ENCODE results near the gene BTNL8. TPM values are rescaled to one million over a fixed set of nuclear protein-coding genes. Genes with fewer than 3 reads are reported as not detected.

Gene BTNL8
- total and polyA plus RNA-seq, 2 experiments from 2014 or later = 9.8 to 19.1 TPM

- Histone ChIP-seq H2AFZ (no peak overlapping the region), H3K9me2 (replicated peaks; ENCODE audit: insufficient read depth) (no peaks in the 10 kb centered on the region), H3K79me2 (no peaks in the 10 kb centered on the region), H3K4me3 (no peak overlapping the region), H3K4me2 (no peak overlapping the region), H3K27ac (no peak overlapping the region), H3K36me3 (replicated peaks; ENCODE audit: insufficient read depth, low read depth) (no peaks in the 10 kb centered on the region), H4K20me1 (ENCODE audit: insufficient read depth, poor library complexity, severe bottlenecking) (no peaks in the 10 kb centered on the region), H3K9me3 (ENCODE audit: low read depth) (no peaks in the 10 kb centered on the region), H3K27me3 (no peaks in the 10 kb centered on the region), H3K4me1 (ENCODE audit: insufficient read depth) (no peaks in the 10 kb centered on the region)
- DNase-seq (ENCODE audit: low spot score) = no peak
- 97% methylated on average over 14 of the region's 23 CpGs for WGBS (ENCODE audit: low lambda C conversion rate, missing lambda C conversion rate)
- TF ChIP-seq EZH2phosphoT487 (IDR thresholded peaks at IDR 0.05; ENCODE audit: low read depth, severe bottlenecking, unreplicated experiment) = no peak
- TF ChIP-seq EZH2 (IDR thresholded peaks at IDR 0.05; ENCODE audit: borderline replicate concordance) = no peak
- TF ChIP-seq CTCF (IDR thresholded peaks at IDR 0.05; ENCODE audit: poor library complexity) = no peak
Measured at GRCh38 chr5:180969406-180969805, 70.4 kb downstream of the BTNL8 start.

- no peaks in the 10 kb centered on the region for H3K79me2 ChIP-seq
- H3K4me1 ChIP-seq (ENCODE audit: insufficient read depth) = no peaks in the 10 kb centered on the region
- peak overlapping the region; percentile 16 for H3K27ac ChIP-seq
- no peak for DNase-seq (ENCODE audit: low spot score)
- no peaks in the 10 kb centered on the region for H4K20me1 ChIP-seq (ENCODE audit: insufficient read depth, poor library complexity, severe bottlenecking)
- H3K27me3 ChIP-seq = no peaks in the 10 kb centered on the region
- no peaks in the 10 kb centered on the region for H3K9me2 ChIP-seq (replicated peaks; ENCODE audit: insufficient read depth)
- no peak overlapping the region for H3K4me3 ChIP-seq
- H3K9me3 ChIP-seq (ENCODE audit: low read depth) = no peaks in the 10 kb centered on the region
- no peak for TF ChIP-seq EZH2phosphoT487 (IDR thresholded peaks at IDR 0.05; ENCODE audit: low read depth, severe bottlenecking, unreplicated experiment)
- TF ChIP-seq CTCF (IDR thresholded peaks at IDR 0.05; ENCODE audit: poor library complexity) = no peak
- no peak for TF ChIP-seq EZH2 (IDR thresholded peaks at IDR 0.05; ENCODE audit: borderline replicate concordance)
- no peak overlapping the region for H2AFZ ChIP-seq
- 97% methylated on average over 15 of the region's 31 CpGs for WGBS (ENCODE audit: low lambda C conversion rate, missing lambda C conversion rate)
- no peak overlapping the region for H3K4me2 ChIP-seq
- H3K36me3 ChIP-seq (replicated peaks; ENCODE audit: insufficient read depth, low read depth) = no peaks in the 10 kb centered on the region
Measured at GRCh38 chr5:180970336-180970735, 71.4 kb downstream of the BTNL8 start.

- H3K9me2 ChIP-seq (replicated peaks; ENCODE audit: insufficient read depth) = no peaks in the 10 kb centered on the region
- no peaks in the 10 kb centered on the region for H4K20me1 ChIP-seq (ENCODE audit: insufficient read depth, poor library complexity, severe bottlenecking)
- H3K27me3 ChIP-seq = no peaks in the 10 kb centered on the region
- H2AFZ ChIP-seq = no peak overlapping the region
- no peak for DNase-seq (ENCODE audit: low spot score)
- no peaks in the 10 kb centered on the region for H3K36me3 ChIP-seq (replicated peaks; ENCODE audit: insufficient read depth, low read depth)
- H3K9me3 ChIP-seq (ENCODE audit: low read depth) = no peaks in the 10 kb centered on the region
- H3K4me2 ChIP-seq = no peak overlapping the region
- H3K4me1 ChIP-seq (ENCODE audit: insufficient read depth) = no peaks in the 10 kb centered on the region
- 62% methylated on average over 4 of the region's 4 CpGs for WGBS (ENCODE audit: low lambda C conversion rate, missing lambda C conversion rate)
- TF ChIP-seq CTCF (IDR thresholded peaks at IDR 0.05; ENCODE audit: poor library complexity) (no peak), EZH2 (IDR thresholded peaks at IDR 0.05; ENCODE audit: borderline replicate concordance) (no peak), EZH2phosphoT487 (IDR thresholded peaks at IDR 0.05; ENCODE audit: low read depth, severe bottlenecking, unreplicated experiment) (no peak)
- H3K79me2 ChIP-seq = no peaks in the 10 kb centered on the region
- peak overlapping the region; percentile 16 for H3K27ac ChIP-seq
- H3K4me3 ChIP-seq = no peak overlapping the region
Measured at GRCh38 chr5:180970875-180971274, 71.9 kb downstream of the BTNL8 start.

All from hepatocyte (in vitro differentiated cells).